ENCODE results near the gene SMIM11.

DNA sequence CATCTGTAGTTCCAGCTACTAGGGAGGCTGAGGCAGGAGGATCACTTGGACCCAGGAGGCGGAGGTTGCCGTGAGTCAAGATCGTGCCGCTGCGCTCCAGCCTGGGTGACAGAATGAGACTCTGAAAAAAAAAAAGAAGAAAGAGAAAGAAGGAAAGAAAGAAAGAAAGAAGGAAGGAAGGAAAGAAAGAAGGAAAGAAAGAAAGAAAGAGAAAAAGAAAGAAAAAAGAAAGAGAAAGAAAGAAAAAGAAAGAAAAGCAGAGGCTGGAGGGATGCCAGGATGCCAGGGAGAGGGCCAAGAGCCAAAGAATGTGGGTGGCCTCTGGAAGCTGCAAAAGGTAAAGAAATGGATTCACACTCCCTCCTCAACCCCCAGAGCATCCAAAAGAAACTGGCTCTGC lies 19.7 kb upstream of the SMIM11 start:
- TF ChIP-seq, protein P1, sequence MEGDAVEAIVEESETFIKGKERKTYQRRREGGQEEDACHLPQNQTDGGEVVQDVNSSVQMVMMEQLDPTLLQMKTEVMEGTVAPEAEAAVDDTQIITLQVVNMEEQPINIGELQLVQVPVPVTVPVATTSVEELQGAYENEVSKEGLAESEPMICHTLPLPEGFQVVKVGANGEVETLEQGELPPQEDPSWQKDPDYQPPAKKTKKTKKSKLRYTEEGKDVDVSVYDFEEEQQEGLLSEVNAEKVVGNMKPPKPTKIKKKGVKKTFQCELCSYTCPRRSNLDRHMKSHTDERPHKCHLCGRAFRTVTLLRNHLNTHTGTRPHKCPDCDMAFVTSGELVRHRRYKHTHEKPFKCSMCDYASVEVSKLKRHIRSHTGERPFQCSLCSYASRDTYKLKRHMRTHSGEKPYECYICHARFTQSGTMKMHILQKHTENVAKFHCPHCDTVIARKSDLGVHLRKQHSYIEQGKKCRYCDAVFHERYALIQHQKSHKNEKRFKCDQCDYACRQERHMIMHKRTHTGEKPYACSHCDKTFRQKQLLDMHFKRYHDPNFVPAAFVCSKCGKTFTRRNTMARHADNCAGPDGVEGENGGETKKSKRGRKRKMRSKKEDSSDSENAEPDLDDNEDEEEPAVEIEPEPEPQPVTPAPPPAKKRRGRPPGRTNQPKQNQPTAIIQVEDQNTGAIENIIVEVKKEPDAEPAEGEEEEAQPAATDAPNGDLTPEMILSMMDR (IDR thresholded peaks at IDR 0.05), result no peak
- no peak for TF ChIP-seq POLR2A (IDR thresholded peaks at IDR 0.05)
